ENCODE data around the gene FGFBP1.

The FGFBP1 gene

DNA sequence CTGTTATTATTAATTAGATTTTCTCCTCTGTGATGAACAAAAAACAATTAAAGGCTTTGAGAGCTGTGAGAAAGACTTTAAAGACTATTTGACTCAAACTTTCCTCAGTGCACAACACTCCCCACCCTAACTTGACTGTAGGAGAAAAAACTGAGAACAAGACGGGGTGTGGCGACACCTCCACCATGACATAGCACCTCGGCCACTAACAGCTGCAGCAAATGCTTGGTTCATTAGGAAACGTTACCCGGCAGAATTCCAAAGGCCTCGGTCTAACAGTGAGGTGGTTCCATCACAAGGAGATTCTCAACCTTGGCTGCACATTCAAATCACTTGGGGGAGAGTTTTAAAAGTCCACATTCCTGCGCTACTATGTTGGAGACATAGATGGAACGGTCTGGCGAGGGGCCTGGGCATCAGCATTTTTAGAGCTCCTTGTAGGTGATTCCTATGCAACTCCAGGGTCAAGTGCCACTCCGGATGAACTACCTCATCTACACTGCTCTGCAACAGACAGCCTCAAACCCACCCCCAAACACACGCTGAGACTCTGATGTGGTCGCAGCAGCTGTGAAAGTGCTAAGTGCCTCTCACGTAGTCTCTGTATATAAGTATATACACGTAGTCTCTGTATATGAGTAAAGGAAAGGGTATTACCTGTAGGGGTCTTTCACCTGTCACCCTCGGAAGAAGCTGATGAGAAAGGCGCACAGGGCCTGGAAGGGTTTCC lies 23.4 kb upstream of the FGFBP1 start:
- H3K4me3 ChIP-seq (ENCODE audit: low read length), result no peak overlapping the region
- DNase-seq (ENCODE audit: low read depth), result no peak
- TF ChIP-seq, protein P1, sequence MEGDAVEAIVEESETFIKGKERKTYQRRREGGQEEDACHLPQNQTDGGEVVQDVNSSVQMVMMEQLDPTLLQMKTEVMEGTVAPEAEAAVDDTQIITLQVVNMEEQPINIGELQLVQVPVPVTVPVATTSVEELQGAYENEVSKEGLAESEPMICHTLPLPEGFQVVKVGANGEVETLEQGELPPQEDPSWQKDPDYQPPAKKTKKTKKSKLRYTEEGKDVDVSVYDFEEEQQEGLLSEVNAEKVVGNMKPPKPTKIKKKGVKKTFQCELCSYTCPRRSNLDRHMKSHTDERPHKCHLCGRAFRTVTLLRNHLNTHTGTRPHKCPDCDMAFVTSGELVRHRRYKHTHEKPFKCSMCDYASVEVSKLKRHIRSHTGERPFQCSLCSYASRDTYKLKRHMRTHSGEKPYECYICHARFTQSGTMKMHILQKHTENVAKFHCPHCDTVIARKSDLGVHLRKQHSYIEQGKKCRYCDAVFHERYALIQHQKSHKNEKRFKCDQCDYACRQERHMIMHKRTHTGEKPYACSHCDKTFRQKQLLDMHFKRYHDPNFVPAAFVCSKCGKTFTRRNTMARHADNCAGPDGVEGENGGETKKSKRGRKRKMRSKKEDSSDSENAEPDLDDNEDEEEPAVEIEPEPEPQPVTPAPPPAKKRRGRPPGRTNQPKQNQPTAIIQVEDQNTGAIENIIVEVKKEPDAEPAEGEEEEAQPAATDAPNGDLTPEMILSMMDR (IDR thresholded peaks at IDR 0.05; ENCODE audit: insufficient read depth, low read depth, low read length, missing control alignments), result no peak

DNA sequence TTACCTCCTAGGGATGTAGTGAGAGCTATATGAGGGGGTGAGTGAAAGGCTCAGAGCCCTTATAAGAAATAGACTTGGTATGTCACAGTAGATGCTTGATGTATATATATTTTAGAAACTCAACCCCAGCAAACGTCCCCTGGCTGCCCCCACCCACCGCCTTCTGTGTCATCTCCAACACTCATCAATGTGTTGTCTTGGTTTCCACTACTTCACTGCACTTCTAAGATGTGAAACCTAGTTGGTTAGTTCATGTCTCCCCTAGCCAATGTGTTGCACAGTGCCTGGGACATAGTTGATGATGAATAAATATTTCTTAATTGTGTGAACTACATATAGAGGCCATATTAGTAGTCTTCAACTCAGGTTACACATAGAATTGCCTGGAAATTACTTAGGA lies 20.0 kb upstream of the FGFBP1 start:
- TF ChIP-seq, protein P1 (IDR thresholded peaks at IDR 0.05; ENCODE audit: insufficient read depth, low read depth, low read length, missing control alignments), result no peak
- no peak for DNase-seq (ENCODE audit: low read depth)
- no peak overlapping the region for H3K4me3 ChIP-seq (ENCODE audit: low read length)

GRCh38 chr4:15956179-15956850 lies 17.8 kb upstream of the FGFBP1 start:
- DNase-seq (ENCODE audit: low read depth), result peak; percentile 82
- no peak overlapping the region for H3K4me3 ChIP-seq (ENCODE audit: low read length)
- TF ChIP-seq, protein P1 (IDR thresholded peaks at IDR 0.05; ENCODE audit: insufficient read depth, low read depth, low read length, missing control alignments), result peak; percentile 98

- peak; percentile 61 for DNase-seq (ENCODE audit: low read depth)
- TF ChIP-seq, protein P1 (IDR thresholded peaks at IDR 0.05; ENCODE audit: insufficient read depth, low read depth, low read length, missing control alignments), result peak; percentile 58
- no peak overlapping the region for H3K4me3 ChIP-seq (ENCODE audit: low read length)
These were observed 17.1 kb upstream of the FGFBP1 start for GRCh38 chr4:15955670-15956069.

DNA sequence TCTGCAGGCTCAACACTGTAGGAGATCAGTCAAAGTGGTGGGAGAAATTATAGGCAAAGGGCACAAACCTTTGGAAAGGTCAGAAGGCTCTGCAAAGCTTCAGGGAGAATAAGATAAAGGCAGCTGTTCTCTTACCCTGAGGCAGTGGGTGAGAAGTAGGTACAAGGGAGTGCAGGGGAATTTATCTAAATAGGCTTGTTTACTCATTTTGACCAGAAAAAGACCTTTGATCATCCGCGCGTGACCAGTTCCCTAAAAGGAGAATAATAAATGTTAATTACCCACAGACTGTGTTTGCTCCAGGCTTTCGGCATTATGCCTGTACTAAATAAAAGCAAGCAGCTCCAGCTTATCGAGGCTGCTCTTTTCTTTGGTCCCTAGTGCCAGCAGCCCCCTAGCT lies 15.1 kb upstream of the FGFBP1 start:
- H3K4me3 ChIP-seq (ENCODE audit: low read length), result no peak overlapping the region
- TF ChIP-seq, protein P1 (IDR thresholded peaks at IDR 0.05; ENCODE audit: insufficient read depth, low read depth, low read length, missing control alignments), result no peak
- no peak for DNase-seq (ENCODE audit: low read depth)

- H3K4me3 ChIP-seq (ENCODE audit: low read length), result no peak overlapping the region
- DNase-seq (ENCODE audit: low read depth), result no peak
- TF ChIP-seq, protein P1 (IDR thresholded peaks at IDR 0.05; ENCODE audit: insufficient read depth, low read depth, low read length, missing control alignments), result no peak
These were observed 13.2 kb upstream of the FGFBP1 start for GRCh38 chr4:15951781-15952180.

Data from epithelial cell of esophagus (primary cell).